ENCODE measurements around the gene MAPKAPK3. TPM values are rescaled to one million over a fixed set of nuclear protein-coding genes. Genes with fewer than 3 reads are reported as not detected.

Gene MAPKAPK3
- total and polyA plus RNA-seq, 7 experiments from 2014 or later = 26.7 to 196 (median 53.4) TPM

DNA sequence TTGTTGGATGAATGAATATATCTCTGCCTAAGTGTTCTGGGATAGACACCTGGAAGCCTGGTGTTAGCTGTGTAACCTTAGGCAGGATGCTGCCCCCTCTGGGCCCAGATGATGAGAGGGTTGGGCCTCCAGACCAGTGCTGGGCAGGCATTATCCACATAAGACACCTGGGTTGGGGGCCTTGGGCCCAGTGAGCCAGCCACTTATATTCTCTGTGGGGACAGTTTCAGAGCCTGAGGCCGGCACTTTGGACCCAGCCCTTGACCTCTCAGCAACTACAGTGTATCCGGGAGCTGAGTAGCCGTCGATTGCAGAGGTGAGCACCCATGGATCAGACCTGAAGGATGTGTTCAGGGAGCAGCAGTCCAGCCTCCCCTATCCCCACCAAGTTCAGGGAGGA lies 45.5 kb upstream of the MAPKAPK3 start:
- intact Hi-C loops (cut with micrococcal nuclease) = loop anchor here in 1 of 2 donors (5.0 kb wide), 2 partner anchors 106 to 401 kb away; no protein-coding TSS in a partner anchor

DNA sequence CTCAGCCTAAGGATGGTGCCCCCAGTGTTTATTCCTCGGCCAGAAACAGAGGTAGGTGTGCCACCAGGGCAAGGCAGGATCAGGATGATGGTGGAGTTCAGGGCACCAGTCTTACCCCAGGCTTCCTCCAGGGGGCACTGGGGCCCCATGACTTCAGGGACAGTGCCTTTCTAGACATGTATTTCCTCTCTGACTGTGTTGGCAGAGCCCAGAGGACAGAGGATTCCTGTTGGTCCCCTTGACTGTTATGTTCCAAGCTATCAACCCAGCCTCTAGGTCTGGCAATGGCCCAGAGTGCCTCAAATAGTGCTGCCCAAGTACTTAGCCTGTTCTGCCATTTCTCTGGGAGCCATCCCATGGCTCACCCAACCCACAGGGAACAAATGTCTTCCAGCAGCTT lies 44.8 kb upstream of the MAPKAPK3 start:
- H3K36me3 Mint-ChIP-seq = peaks cover 0 to 42% (median 0%) of the 10 kb centered on the region in 5 donors
- peak overlapping the region; percentile 75 to 94 (median 89) for H3K27ac Mint-ChIP-seq
- Histone ChIP-seq H3K9me3 (ENCODE audit: control insufficient read depth in 2 of 3, low read length in 3 of 3) (no peaks in the 10 kb centered on the region), H3K27ac (ENCODE audit: low read depth, low read length) (peak overlapping the region; percentile 63), H3K27me3 (ENCODE audit: control insufficient read depth in 2 of 2, insufficient read depth in 2 of 2, low read length in 2 of 2) (no peaks in the 10 kb centered on the region), H3K4me3 (ENCODE audit: low read length) (peak overlapping the region; percentile 15), H3K36me3 (ENCODE audit: control insufficient read depth in 2 of 3, insufficient read depth in 3 of 3, low read length in 3 of 3) (peaks cover 0 to 9% (median 0%) of the 10 kb centered on the region in 3 experiments), H3K4me1 (ENCODE audit: control insufficient read depth in 2 of 2, insufficient read depth in 2 of 2, low read length in 2 of 2) (peaks cover 64 to 71% of the 10 kb centered on the region in 2 donors)
- CTCF ChIA-PET = interaction anchor here (0.7 to 20.2 kb wide), 8 partner anchors 10 to 399 kb away, joined by 3 to 578 read pairs (median 14); partner anchors contain the start of genes CISH and MAPKAPK3
- peak; percentile 69 to 83 (median 79) for DNase-seq
- peak; percentile 47 for ATAC-seq
- peaks cover 22 to 79% (median 65%) of the 10 kb centered on the region in 7 donors for H3K4me1 Mint-ChIP-seq
- intact Hi-C loops (cut with micrococcal nuclease) = loop anchor here (1.0 to 5.0 kb wide), 9 partner anchors 19 to 813 kb away; partner anchors contain the start of genes MANF (in 1 of the 2) and RASSF1 (in 1 of the 2)
- POLR2A ChIA-PET = interaction anchor here (1.0 to 21.2 kb wide), 4 partner anchors 9 to 55 kb away, joined by 3 to 730 read pairs (median 67); partner anchors contain the start of genes CISH and MAPKAPK3
- H3K9me3 Mint-ChIP-seq = no peaks in the 10 kb centered on the region
- peak overlapping the region; percentile 51 to 99 (median 75) for H3K4me3 Mint-ChIP-seq
- H3K27me3 Mint-ChIP-seq = no peaks in the 10 kb centered on the region

More for the DNA sequence above, 45.5 kb upstream of the MAPKAPK3 start:
- ChIA-PET CTCF (interaction anchor here (1.7 to 20.2 kb wide), 7 partner anchors 10 to 102 kb away, joined by 5 to 578 read pairs (median 15); partner anchors contain the start of genes CISH and MAPKAPK3), POLR2A (interaction anchor here (1.0 to 21.2 kb wide), 6 partner anchors 9 to 221 kb away, joined by 3 to 730 read pairs (median 12); partner anchors contain the start of genes CISH, CYB561D2, MAPKAPK3 and NPRL2)
- Histone ChIP-seq H3K4me3 (ENCODE audit: low read length) (no peak overlapping the region), H3K27ac (ENCODE audit: low read depth, low read length) (no peak overlapping the region), H3K9me3 (ENCODE audit: control insufficient read depth in 2 of 3, low read length in 3 of 3) (no peaks in the 10 kb centered on the region), H3K4me1 (ENCODE audit: control insufficient read depth in 2 of 2, insufficient read depth in 2 of 2, low read length in 2 of 2) (peaks cover 69 to 77% of the 10 kb centered on the region in 2 donors), H3K27me3 (ENCODE audit: control insufficient read depth in 2 of 2, insufficient read depth in 2 of 2, low read length in 2 of 2) (no peaks in the 10 kb centered on the region), H3K36me3 (ENCODE audit: control insufficient read depth in 2 of 3, insufficient read depth in 3 of 3, low read length in 3 of 3) (peaks cover 0 to 3% (median 0%) of the 10 kb centered on the region in 3 experiments)
- Mint-ChIP-seq H3K27me3 (no peaks in the 10 kb centered on the region), H3K9me3 (no peaks in the 10 kb centered on the region), H3K4me3 (peak overlapping the region in 7 of 10 donors; percentile 5 to 99 (median 75)), H3K27ac (peak overlapping the region in 4 of 9 donors; percentile 91 to 98 (median 93)), H3K4me1 (peaks cover 25 to 83% (median 72%) of the 10 kb centered on the region in 7 donors), H3K36me3 (peaks cover 0 to 38% (median 0%) of the 10 kb centered on the region in 5 donors)
- no peak for DNase-seq
- no peak for ATAC-seq

DNA sequence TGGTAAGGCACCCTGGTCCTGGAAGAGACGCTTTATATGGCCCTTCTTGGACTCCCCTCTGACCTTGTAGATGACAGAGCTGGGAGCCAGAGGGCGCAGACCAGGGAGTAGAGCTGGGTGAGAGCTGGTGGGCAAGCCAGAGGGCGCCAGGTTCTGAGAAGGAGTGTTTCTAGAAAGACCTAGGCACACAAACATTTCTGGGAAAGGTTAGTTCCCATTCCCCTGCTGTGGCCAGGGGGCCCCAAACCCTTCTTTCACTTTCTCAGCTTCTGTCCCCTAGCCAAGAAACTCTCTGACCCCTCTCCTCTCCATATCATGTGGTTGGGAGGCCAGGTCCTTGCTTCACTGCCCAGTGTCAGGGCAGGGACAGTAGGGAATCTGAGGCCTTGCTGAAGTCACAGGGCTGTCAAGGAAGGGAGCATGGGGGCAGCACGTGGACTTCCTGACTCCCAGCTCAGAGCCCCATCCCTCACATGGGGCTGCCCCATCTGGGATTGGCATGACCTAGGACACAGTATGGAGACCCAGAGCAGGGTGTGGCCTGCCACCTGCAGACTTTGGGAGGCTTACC lies 44.1 kb upstream of the MAPKAPK3 start:
- Mint-ChIP-seq H3K4me1 (peaks cover 18 to 78% (median 61%) of the 10 kb centered on the region in 7 donors), H3K9me3 (no peaks in the 10 kb centered on the region), H3K27ac (peak overlapping the region; percentile 65 to 93 (median 89)), H3K4me3 (peak overlapping the region in 9 of 10 donors; percentile 33 to 99 (median 75)), H3K36me3 (peaks cover 0 to 49% (median 0%) of the 10 kb centered on the region in 5 donors), H3K27me3 (no peaks in the 10 kb centered on the region)
- CTCF ChIA-PET = interaction anchor here (0.5 to 20.2 kb wide), 10 partner anchors 9 to 398 kb away, joined by 3 to 578 read pairs (median 9); partner anchors contain the start of genes CISH and MAPKAPK3
- no peaks in the 10 kb centered on the region for H3K9me3 ChIP-seq (ENCODE audit: control insufficient read depth in 2 of 3, low read length in 3 of 3)
- H3K27me3 ChIP-seq (ENCODE audit: control insufficient read depth in 2 of 2, insufficient read depth in 2 of 2, low read length in 2 of 2) = no peaks in the 10 kb centered on the region
- DNase-seq (peak in 1 of 9 donors; percentile 52), ATAC-seq (no peak)
- peaks cover 61 to 67% of the 10 kb centered on the region in 2 donors for H3K4me1 ChIP-seq (ENCODE audit: control insufficient read depth in 2 of 2, insufficient read depth in 2 of 2, low read length in 2 of 2)
- H3K27ac ChIP-seq (ENCODE audit: low read depth, low read length) = peak overlapping the region; percentile 63
- POLR2A ChIA-PET = interaction anchor here (0.6 to 21.2 kb wide), 4 partner anchors 17 to 579 kb away, joined by 3 to 730 read pairs (median 66); partner anchors contain the start of genes CISH and MAPKAPK3
- intact Hi-C loops (cut with micrococcal nuclease) = loop anchor here (1.0 to 5.0 kb wide), 10 partner anchors 18 to 812 kb away; partner anchors contain the start of genes MANF (in 1 of the 2) and RASSF1 (in 1 of the 2)
- peak overlapping the region; percentile 15 for H3K4me3 ChIP-seq (ENCODE audit: low read length)
- H3K36me3 ChIP-seq (ENCODE audit: control insufficient read depth in 2 of 3, insufficient read depth in 3 of 3, low read length in 3 of 3) = peaks cover 0 to 16% (median 2%) of the 10 kb centered on the region in 3 experiments

DNA sequence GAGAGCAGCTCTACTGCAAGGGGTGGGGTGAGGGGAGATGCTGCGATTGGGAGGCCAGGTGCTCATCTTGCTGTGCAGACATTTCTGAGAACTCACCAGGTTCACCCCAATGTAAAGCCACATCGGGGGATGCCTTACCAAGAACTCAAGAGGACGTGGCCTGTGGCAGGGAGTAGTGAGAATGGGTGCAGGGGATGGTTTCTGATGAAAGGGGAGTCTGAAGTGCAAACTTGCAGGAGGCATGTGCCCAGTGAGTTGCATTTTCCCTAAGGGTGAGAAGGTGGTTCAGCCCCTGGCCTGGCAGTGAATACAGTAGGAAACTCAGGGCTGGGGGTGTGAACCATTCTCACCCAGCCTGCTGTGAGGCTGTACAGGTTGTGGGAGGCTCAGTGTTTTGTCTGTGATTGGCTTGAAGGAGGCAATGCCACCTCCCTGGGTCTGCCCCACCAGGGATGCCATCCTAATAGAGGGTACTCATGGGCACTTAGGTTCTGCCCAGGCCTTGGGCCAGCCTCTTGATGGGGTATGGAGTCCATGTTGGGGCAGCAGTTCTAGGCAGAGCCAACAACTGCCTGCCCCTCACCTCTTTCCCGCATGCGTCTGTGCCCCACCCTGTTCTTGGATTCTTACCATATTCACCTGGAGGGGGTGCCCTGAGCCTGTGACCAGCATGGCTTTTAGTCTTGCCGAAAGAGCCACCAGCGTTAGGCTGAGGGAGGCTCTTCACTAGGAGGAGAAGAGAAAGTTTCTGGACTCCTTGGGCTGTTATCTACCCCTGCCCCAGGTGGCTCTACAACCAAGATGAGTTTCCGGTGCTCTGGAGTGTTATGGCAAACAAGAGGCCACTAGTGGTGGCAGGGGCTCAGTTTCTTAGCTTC lies 43.1 kb upstream of the MAPKAPK3 start:
- Mint-ChIP-seq H3K27me3 (no peaks in the 10 kb centered on the region), H3K4me1 (peaks cover 16 to 78% (median 57%) of the 10 kb centered on the region in 7 donors), H3K36me3 (peaks cover 0 to 54% (median under 1%) of the 10 kb centered on the region in 5 donors), H3K27ac (peak overlapping the region; percentile 65 to 93 (median 89)), H3K9me3 (no peaks in the 10 kb centered on the region), H3K4me3 (peak overlapping the region; percentile 53 to 99 (median 72))
- Histone ChIP-seq H3K27ac (ENCODE audit: low read depth, low read length) (peak overlapping the region; percentile 63), H3K4me3 (ENCODE audit: low read length) (no peak overlapping the region), H3K9me3 (ENCODE audit: control insufficient read depth in 2 of 3, low read length in 3 of 3) (no peaks in the 10 kb centered on the region), H3K36me3 (ENCODE audit: control insufficient read depth in 2 of 3, insufficient read depth in 3 of 3, low read length in 3 of 3) (peaks cover 0 to 25% (median 4%) of the 10 kb centered on the region in 3 experiments), H3K27me3 (ENCODE audit: control insufficient read depth in 2 of 2, insufficient read depth in 2 of 2, low read length in 2 of 2) (no peaks in the 10 kb centered on the region), H3K4me1 (ENCODE audit: control insufficient read depth in 2 of 2, insufficient read depth in 2 of 2, low read length in 2 of 2) (peaks cover 56 to 65% of the 10 kb centered on the region in 2 donors)
- ChIA-PET CTCF (interaction anchor here (0.6 to 20.2 kb wide), 8 partner anchors 8 to 398 kb away, joined by 3 to 578 read pairs (median 14); partner anchors contain the start of genes CISH and MAPKAPK3), POLR2A (interaction anchor here (0.7 to 21.2 kb wide), 4 partner anchors 16 to 35 kb away, joined by 3 to 730 read pairs (median 104); partner anchors contain the start of genes CISH and MAPKAPK3)
- DNase-seq = peak in 6 of 9 donors; percentile 20 to 76 (median 26)
- intact Hi-C loops (cut with micrococcal nuclease) = loop anchor here in 1 of 2 donors (1.0 to 5.0 kb wide), 5 partner anchors 17 to 398 kb away; partner anchors contain the start of gene RASSF1
- ATAC-seq = no peak

DNA sequence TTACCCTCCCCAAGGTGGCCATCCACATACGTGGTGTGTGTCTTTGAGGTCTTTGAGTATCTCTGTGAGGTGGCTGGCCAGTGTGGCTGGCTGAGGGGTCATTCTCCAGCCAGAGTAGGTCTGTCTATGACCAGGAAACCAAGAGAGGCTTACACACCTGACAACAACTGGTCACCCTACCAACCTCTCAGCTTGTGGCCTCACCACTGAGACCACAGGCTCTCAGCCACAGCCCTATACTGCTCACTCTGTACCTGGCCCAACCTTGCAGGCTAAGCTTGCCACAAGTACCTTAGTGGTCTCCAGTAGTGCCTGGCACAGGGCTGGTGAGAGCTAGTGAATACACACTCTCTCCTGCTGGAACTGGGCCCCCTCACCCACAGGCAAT lies 42.5 kb upstream of the MAPKAPK3 start:
- H3K4me3 Mint-ChIP-seq = peak overlapping the region; percentile 25 to 99 (median 53)
- no peaks in the 10 kb centered on the region for H3K9me3 ChIP-seq (ENCODE audit: control insufficient read depth in 2 of 3, low read length in 3 of 3)
- H3K27me3 Mint-ChIP-seq = no peaks in the 10 kb centered on the region
- ChIA-PET CTCF (interaction anchor here (1.3 to 20.2 kb wide), 2 partner anchors 11 to 36 kb away, joined by 3 to 578 read pairs; partner anchors contain the start of genes CISH and MAPKAPK3), POLR2A (interaction anchor here (8.7 to 21.2 kb wide), 2 partner anchors 17 to 34 kb away, joined by 78 to 730 read pairs; partner anchors contain the start of genes CISH and MAPKAPK3)
- H3K27me3 ChIP-seq (ENCODE audit: control insufficient read depth in 2 of 2, insufficient read depth in 2 of 2, low read length in 2 of 2) = no peaks in the 10 kb centered on the region
- H3K9me3 Mint-ChIP-seq = no peaks in the 10 kb centered on the region
- peaks cover 0 to 32% (median 4%) of the 10 kb centered on the region in 3 experiments for H3K36me3 ChIP-seq (ENCODE audit: control insufficient read depth in 2 of 3, insufficient read depth in 3 of 3, low read length in 3 of 3)
- peaks cover 56 to 65% of the 10 kb centered on the region in 2 donors for H3K4me1 ChIP-seq (ENCODE audit: control insufficient read depth in 2 of 2, insufficient read depth in 2 of 2, low read length in 2 of 2)
- peak overlapping the region; percentile 32 for H3K4me3 ChIP-seq (ENCODE audit: low read length)
- H3K4me1 Mint-ChIP-seq = peaks cover 16 to 83% (median 56%) of the 10 kb centered on the region in 7 donors
- peaks cover 0 to 57% (median 4%) of the 10 kb centered on the region in 5 donors for H3K36me3 Mint-ChIP-seq
- H3K27ac Mint-ChIP-seq = peak overlapping the region; percentile 65 to 93 (median 89)
- peak overlapping the region; percentile 63 for H3K27ac ChIP-seq (ENCODE audit: low read depth, low read length)
- intact Hi-C loops (cut with micrococcal nuclease) = loop anchor here in 1 of 2 donors (5.0 kb wide), 2 partner anchors 103 to 398 kb away; no protein-coding TSS in a partner anchor
- ATAC-seq (no peak), DNase-seq (no peak)

Data from naive thymus-derived CD4-positive, alpha-beta T cell (primary cell).